Aorta (tissue), 5 donors: ENCODE results near the gene GSG1L. TPM values are rescaled to one million over a fixed set of nuclear protein-coding genes. Genes with fewer than 3 reads are reported as not detected.

ENCODE experiments used
- ATAC-seq: fragments of 200-7000 bp; cut with Tn5 transposase; one replicate; pipeline ENCODE4 v1.9.1; 2022; ENCODE audit warnings: moderate library complexity; ENCODE audit not compliant: low FRiP score
- DNase-seq, 2 donors: peaks; one replicate each; pipeline ENCODE4 v3.0.0-alpha.2; 2020
- H3K27ac ChIP-seq, 2 donors: one replicate each; pipeline ENCODE4 v1.5.1; 2013; ENCODE audit warnings: low read length in 2 of 2, mild to moderate bottlenecking in 2 of 2, moderate library complexity in 2 of 2, control low read depth in 1 of 2, inconsistent platforms in 1 of 2, low read depth in 1 of 2
- H3K27me3 ChIP-seq, 2 donors: one replicate each; pipeline ENCODE4 v1.6.1; 2013; ENCODE audit warnings: control low read depth in 1 of 2, low read length in 1 of 2, mild to moderate bottlenecking in 1 of 2, moderate library complexity in 1 of 2; ENCODE audit not compliant: insufficient read depth in 2 of 2, control insufficient read depth in 1 of 2
- H3K36me3 ChIP-seq, 2 donors: one replicate each; pipeline ENCODE4 v1.6.1; 2013; ENCODE audit warnings: control low read depth in 1 of 2, low read length in 1 of 2, mild to moderate bottlenecking in 1 of 2; ENCODE audit not compliant: insufficient read depth in 2 of 2, control insufficient read depth in 1 of 2
- H3K4me1 ChIP-seq, 2 donors: one replicate each; pipeline ENCODE4 v1.6.1; 2013; ENCODE audit warnings: low read length in 2 of 2, control low read depth in 1 of 2, mild to moderate bottlenecking in 1 of 2, moderate library complexity in 1 of 2; ENCODE audit not compliant: insufficient read depth in 2 of 2, control insufficient read depth in 1 of 2
- H3K4me3 ChIP-seq, 2 donors: one replicate each; pipeline ENCODE4 v1.5.1; 2013; ENCODE audit warnings: low read length in 2 of 2, control low read depth in 1 of 2, mild to moderate bottlenecking in 1 of 2
- H3K9me3 ChIP-seq: one replicate; pipeline ENCODE4 v1.6.1; 2013; ENCODE audit warnings: mild to moderate bottlenecking, low read length; ENCODE audit not compliant: control insufficient read depth
- WGBS, 2 donors: extraction: QIAGEN DNeasy Blood & Tissue Kit; methylation state at CpG; one replicate each; pipeline ENCODE4 v1.1.7; 2013; 5-methylcytosine and 5-hydroxymethylcytosine counted together
- intact Hi-C, 2 donors: fragments of 100-400 bp; cut with DNase I; formaldehyde crosslinking; loops; one replicate each; pipeline versions ENCODE4 v1.14.2 to v1.15.0; 2022
- polyA plus RNA-seq, 2 donors: library from polyadenylated mRNA; stranded (reverse); fragments of 200-250 nt; gene quantifications; one replicate each; pipeline ENCODE4 v1.2.3, GENCODE V29; 2013
- total RNA-seq, 2 donors: library from RNA; stranded (reverse); fragmentation: NEBNext Ultra II Directional; extraction: Animal tissue kit (Norgen Biotek cat#: 25700); gene quantifications; one replicate each; pipeline ENCODE4 v1.2.1, GENCODE V29; 2021
- donor health status: healthy with polysubstance abuse.
- donor health status: Bipolar disorder and iron deficiency.
- donor health status: DM: no; HTN: no; CAD: no.
- donor health status: DM: no; HTN: no; CAD: no.
- donor health status: DM: yes; HTN: yes; CAD: no.

The GSG1L gene
- total and polyA plus RNA-seq, 4 donors = 1.6 to 22.2 (median 7.2) TPM

DNA sequence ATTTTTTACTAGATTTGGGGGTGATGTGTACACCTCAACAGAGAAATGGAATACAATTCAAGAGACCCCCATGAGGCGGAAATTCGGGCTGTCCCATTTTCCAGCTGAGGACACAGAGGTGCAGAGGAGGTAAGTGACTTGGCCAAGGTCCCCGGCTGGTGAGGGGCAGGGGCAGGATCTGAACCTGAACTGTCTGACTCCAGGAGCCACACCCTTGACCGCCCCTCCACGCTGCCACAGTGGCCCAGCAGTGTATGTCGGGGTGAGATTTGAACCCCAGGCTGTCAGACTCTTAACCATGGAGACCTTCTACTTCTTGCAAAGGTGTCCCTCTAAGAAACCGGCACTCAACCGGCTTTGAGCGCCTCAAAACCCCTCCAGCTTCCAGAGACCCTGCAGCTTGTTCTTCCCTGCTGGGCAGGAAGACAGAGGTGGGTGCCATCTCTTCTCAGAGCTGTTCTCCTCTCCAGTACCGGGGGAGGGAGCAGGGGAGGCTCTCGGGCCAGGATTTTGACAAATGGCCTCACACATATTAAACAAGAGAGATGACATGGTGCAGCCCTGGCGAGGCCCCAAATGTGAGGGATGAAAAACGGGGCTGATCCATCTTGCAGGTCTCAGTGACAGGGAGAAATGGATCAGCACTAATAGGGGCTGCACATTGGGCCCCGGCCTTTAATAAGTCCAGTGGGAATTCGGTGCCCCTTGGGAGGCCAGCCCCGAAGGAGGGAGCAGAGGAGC is 222.3 kb downstream of the GSG1L start:
- H3K9me3 ChIP-seq = no peaks in the 10 kb centered on the region
- no peak overlapping the region for H3K27ac ChIP-seq
- ATAC-seq (no peak), DNase-seq (peak in 1 of 2 donors; percentile 55)
- H3K4me3 ChIP-seq = no peak overlapping the region
- H3K27me3 ChIP-seq = no peaks in the 10 kb centered on the region
- 64 to 72% methylated on average over 16 of the region's 16 CpGs for WGBS, 2 donors
- no peaks in the 10 kb centered on the region for H3K4me1 ChIP-seq
- intact Hi-C loops = no loop called here
- no peaks in the 10 kb centered on the region for H3K36me3 ChIP-seq

DNA sequence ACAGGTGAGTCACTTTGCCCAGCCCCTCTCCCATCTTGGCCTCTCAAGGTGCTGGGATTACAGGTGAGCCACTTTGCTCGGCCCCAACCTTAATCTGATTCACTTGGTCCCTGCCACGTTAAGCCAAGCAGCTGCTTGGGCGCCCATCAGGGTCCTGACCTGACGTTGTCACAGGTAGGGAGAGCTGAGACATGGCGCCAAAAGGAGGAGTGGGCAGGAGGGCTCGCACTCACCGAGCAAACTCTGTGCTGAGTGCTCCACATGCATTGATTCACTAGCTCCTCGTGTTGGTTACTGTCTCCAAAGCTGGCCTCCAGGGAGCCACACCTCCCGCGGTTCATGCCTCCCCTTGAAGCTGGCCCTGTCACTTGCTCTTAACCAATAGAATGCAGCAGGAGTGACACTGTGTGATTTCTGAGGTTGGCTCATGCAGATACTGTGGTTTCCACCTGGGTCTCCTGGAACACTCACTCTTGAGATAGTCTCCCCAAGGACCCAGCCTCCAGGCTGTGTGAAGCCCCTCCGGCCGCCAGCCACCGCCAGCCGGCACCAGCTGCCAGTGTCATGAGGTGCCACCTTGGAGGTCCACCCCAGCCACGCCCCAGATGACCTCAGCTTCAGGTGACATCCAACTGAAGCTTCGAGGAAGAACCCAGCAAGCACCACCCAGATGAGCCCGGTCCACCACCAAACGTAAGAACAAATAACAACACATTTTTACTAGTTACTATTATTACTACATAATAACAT is 223.0 kb downstream of the GSG1L start:
- Histone ChIP-seq H3K4me3 (no peak overlapping the region), H3K4me1 (no peaks in the 10 kb centered on the region), H3K36me3 (no peaks in the 10 kb centered on the region), H3K27ac (no peak overlapping the region), H3K27me3 (no peaks in the 10 kb centered on the region), H3K9me3 (no peaks in the 10 kb centered on the region)
- intact Hi-C loops = no loop called here
- 80 to 82% methylated on average over 18 of the region's 18 CpGs for WGBS, 2 donors
- peak in 1 of 2 donors; percentile 45 for DNase-seq
- ATAC-seq = no peak

DNA sequence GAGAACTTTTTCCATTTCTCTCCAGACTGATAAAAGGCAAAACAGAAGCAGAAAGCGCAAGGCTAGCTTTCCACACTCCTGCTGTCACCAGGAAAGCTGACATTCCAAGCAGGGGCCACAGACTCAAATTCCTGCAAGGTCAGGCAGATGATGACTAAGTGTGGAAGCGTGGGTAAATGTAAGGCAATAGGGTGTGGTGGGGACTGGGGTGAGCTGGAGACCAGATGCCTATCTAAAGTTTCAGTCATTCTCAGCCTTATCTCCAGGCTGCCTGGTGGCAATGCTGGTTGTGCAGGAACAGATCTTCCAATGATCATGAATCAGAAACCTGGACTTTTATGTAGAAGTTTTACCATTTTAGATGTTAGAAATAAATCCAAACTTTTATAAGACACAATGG is 224.1 kb downstream of the GSG1L start:
- Histone ChIP-seq H3K27ac (no peak overlapping the region), H3K36me3 (no peaks in the 10 kb centered on the region), H3K4me1 (no peaks in the 10 kb centered on the region), H3K9me3 (no peaks in the 10 kb centered on the region), H3K4me3 (no peak overlapping the region), H3K27me3 (no peaks in the 10 kb centered on the region)
- no peak for ATAC-seq
- intact Hi-C loops = loop anchor here in 1 of 2 donors (10.0 kb wide), 1 partner anchor 65 kb away; no protein-coding TSS in a partner anchor
- DNase-seq = peak in 1 of 2 donors; percentile 9
- WGBS, 2 donors = 90 to 96% methylated on average over 2 of the region's 2 CpGs

DNA sequence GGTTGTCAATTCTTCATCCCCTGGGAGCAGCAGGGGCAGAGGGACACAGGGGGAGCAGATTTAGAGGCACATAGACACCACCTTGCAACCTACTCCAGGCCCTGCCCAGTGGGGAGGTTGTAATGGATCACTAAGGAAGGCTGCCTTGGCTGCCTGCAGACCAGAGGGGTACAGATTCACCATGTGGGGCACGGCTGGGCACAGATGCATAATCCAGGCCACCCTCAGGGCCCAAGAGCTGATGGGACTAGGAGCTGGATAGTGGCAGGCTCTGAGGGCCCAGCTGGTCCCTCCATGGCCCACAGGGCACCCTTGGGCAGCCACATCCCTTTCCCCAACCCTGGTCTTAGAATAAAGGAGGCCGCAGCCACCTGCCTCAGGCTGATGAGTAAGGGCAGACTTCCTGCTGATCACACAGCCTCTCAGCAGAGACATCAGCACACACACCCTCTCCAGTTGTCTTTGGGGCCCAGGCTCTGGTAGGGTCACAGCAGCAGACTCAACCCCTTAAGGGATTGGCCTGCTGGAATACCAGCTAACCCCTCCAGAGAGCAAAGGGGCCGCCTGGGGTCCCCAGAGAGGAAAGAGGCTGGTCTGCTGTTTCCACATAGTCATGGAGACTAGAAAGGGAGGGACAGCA is 224.9 kb downstream of the GSG1L start:
- Histone ChIP-seq H3K36me3 (no peaks in the 10 kb centered on the region), H3K27me3 (no peaks in the 10 kb centered on the region), H3K9me3 (no peaks in the 10 kb centered on the region), H3K27ac (no peak overlapping the region), H3K4me1 (no peaks in the 10 kb centered on the region), H3K4me3 (no peak overlapping the region)
- ATAC-seq = no peak
- 74 to 86% methylated on average over 3 of the region's 3 CpGs for WGBS, 2 donors
- intact Hi-C loops = loop anchor here in 1 of 2 donors (10.0 kb wide), 1 partner anchor 64 kb away; no protein-coding TSS in a partner anchor
- DNase-seq = peak in 1 of 2 donors; percentile 55

DNA sequence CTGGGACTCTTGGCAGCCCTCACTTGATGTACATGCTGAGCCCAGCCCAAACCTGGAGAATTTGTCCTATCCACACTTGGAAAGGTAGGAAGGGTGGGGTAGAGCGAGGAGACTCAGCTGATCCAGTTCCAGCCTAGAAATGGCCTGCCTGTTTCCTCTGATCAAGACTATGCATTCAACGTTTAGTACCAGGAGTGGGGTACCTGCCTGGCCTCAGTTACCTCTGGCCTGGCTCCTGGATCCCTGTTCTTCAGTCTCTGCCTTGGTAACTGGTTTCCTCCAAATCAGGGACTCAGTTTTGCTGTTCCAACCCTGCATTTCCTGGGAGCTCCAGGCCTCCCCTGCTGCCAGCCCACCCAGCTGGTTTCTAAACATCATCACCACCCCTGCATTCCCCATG is 233.5 kb downstream of the GSG1L start:
- intact Hi-C loops = loop anchor here in 1 of 2 donors (10.0 kb wide), 1 partner anchor 55 kb away; no protein-coding TSS in a partner anchor
- Histone ChIP-seq H3K36me3 (no peaks in the 10 kb centered on the region), H3K27me3 (no peaks in the 10 kb centered on the region), H3K4me1 (no peaks in the 10 kb centered on the region), H3K9me3 (no peaks in the 10 kb centered on the region), H3K4me3 (no peak overlapping the region), H3K27ac (no peak overlapping the region)
- WGBS, 2 donors = 87 to 90% methylated on average over 2 of the region's 2 CpGs
- DNase-seq (peak in 1 of 2 donors; percentile 19), ATAC-seq (no peak)

DNA sequence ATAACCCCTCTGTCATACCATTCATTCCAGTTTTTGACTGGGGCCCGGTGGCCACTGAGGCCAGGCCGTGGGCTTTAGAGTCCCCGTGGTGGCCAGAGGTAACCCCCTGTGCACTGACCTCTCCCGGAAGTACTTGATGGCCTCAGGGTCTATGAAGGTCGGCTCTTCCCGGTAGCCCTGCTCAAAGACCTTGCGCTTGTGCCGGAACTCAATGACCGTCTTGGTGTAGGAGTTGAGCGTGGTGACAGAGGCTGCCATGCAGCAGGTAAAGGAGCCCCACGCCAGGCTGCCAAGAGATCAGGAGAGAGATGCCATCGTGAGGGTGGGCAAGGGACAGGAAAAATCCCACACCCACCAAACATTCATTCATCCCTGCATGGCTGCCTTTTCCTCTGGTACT is 234.8 kb downstream of the GSG1L start:
- H3K4me3 ChIP-seq = no peak overlapping the region
- DNase-seq (peak in 1 of 2 donors; percentile 33), ATAC-seq (no peak)
- intact Hi-C loops = no loop called here
- no peaks in the 10 kb centered on the region for H3K4me1 ChIP-seq
- no peaks in the 10 kb centered on the region for H3K9me3 ChIP-seq
- H3K27ac ChIP-seq = no peak overlapping the region
- 92 to 94% methylated on average over 12 of the region's 12 CpGs for WGBS, 2 donors
- no peaks in the 10 kb centered on the region for H3K27me3 ChIP-seq
- H3K36me3 ChIP-seq = no peaks in the 10 kb centered on the region

DNA sequence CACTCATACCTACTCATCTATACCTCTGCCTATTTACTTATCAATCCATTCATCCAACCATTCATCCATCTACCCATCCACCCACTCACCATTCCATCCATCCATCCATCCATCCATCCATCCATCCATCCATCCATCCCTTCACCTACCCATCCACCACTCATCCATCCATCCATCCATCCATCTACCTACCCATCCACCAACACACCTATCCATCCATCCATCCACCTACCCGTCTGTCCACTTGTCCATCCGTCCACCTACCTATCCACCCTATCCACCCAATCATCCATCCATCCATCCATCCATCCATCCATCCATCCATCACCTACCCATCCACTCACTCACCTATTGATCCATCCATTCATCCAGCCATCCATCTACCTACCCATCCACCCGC is 235.7 kb downstream of the GSG1L start:
- no peak overlapping the region for H3K27ac ChIP-seq
- H3K4me3 ChIP-seq = no peak overlapping the region
- no peaks in the 10 kb centered on the region for H3K36me3 ChIP-seq
- 91 to 92% methylated on average over 3 of the region's 3 CpGs for WGBS, 2 donors
- intact Hi-C loops = no loop called here
- ATAC-seq (no peak), DNase-seq (no peak)
- no peaks in the 10 kb centered on the region for H3K9me3 ChIP-seq
- H3K27me3 ChIP-seq = no peaks in the 10 kb centered on the region
- H3K4me1 ChIP-seq = no peaks in the 10 kb centered on the region

DNA sequence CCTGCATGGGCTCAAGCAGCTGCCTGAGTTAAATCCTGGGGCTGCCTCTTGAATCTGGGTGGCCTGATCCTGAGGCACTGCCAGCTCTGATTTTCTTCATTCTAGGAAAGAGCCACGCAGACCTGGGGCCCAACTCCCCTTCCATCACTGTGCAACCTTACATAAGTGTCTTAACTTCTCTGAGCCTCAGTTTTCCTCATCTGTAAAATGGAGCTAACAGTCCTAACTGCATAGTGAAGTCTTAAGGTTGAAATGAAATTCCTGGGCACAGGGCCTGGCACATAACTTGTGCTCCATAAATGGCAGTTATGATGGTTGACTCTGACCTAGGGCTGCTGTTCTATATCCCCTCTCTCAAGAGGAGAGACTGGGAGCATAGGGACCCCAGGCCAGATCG is 236.6 kb downstream of the GSG1L start:
- intact Hi-C loops = no loop called here

More for the DNA sequence above, 236.6 kb downstream of the GSG1L start:
- ATAC-seq (no peak), DNase-seq (peak in 1 of 2 donors; percentile 30)
- H3K27ac ChIP-seq = no peak overlapping the region
- H3K9me3 ChIP-seq = no peaks in the 10 kb centered on the region
- H3K4me3 ChIP-seq = no peak overlapping the region
- H3K27me3 ChIP-seq = no peaks in the 10 kb centered on the region
- H3K36me3 ChIP-seq = no peaks in the 10 kb centered on the region
- H3K4me1 ChIP-seq = no peaks in the 10 kb centered on the region
- WGBS, 2 donors = 86 to 90% methylated on average over 2 of the region's 2 CpGs
